Kasumi-1 (cell line): Measurements from ENCODE around the gene OR6S1.
"Not testable (repeated sequence)": the region's sequence is repeated elsewhere in the genome, so short reads cannot be mapped to it uniquely, and the experiment has no call there.

ENCODE experiments used
- DNase-seq, 2 experiments: peaks; one replicate each; lab custom pipeline; 2025; lab: John Stamatoyannopoulos, UW

The OR6S1 gene

GRCh38 chr14:20668969-20669368 lies 27.5 kb upstream of the OR6S1 start:
- DNase-seq, result no peak

GRCh38 chr14:20667957-20668356 lies 26.5 kb upstream of the OR6S1 start:
- DNase-seq, result no peak

GRCh38 chr14:20666400-20666961 lies 25.0 kb upstream of the OR6S1 start:
- not testable (repeated sequence) for DNase-seq

- peak; percentile 84 to 85 for DNase-seq
Measured at GRCh38 chr14:20662968-20663732, 21.7 kb upstream of the OR6S1 start.

GRCh38 chr14:20661197-20661596 lies 19.7 kb upstream of the OR6S1 start:
- no peak for DNase-seq

GRCh38 chr14:20659813-20660395 lies 18.4 kb upstream of the OR6S1 start:
- DNase-seq, result no peak

GRCh38 chr14:20659336-20659735 lies 17.8 kb upstream of the OR6S1 start:
- no peak for DNase-seq

- no peak for DNase-seq
Measured at GRCh38 chr14:20658246-20658645, 16.8 kb upstream of the OR6S1 start.

GRCh38 chr14:20657216-20658211 lies 16.0 kb upstream of the OR6S1 start:
- no peak for DNase-seq

GRCh38 chr14:20656274-20656673 lies 14.8 kb upstream of the OR6S1 start:
- DNase-seq, result no peak

- no peak for DNase-seq
Measured at GRCh38 chr14:20655851-20656250, 14.4 kb upstream of the OR6S1 start.

- DNase-seq, result no peak
Measured at GRCh38 chr14:20652996-20653975, 11.8 kb upstream of the OR6S1 start.

GRCh38 chr14:20645481-20645880 lies 4.0 kb upstream of the OR6S1 start:
- DNase-seq, result no peak

GRCh38 chr14:20644520-20644919 lies 3.0 kb upstream of the OR6S1 start:
- no peak for DNase-seq

- not testable (repeated sequence) for DNase-seq
Measured at GRCh38 chr14:20642755-20643154, 1.3 kb upstream of the OR6S1 start.

- DNase-seq, result no peak
Measured at GRCh38 chr14:20642182-20642581, 691 bp upstream of the OR6S1 start.

- peak; percentile 78 for DNase-seq
Measured at GRCh38 chr14:20632831-20633691, 8.4 kb downstream of the OR6S1 start.

- DNase-seq, result no peak
Measured at GRCh38 chr14:20632448-20632830, 9.1 kb downstream of the OR6S1 start.

GRCh38 chr14:20631880-20632389 lies 9.6 kb downstream of the OR6S1 start:
- DNase-seq, result peak in 1 of 2 experiments; percentile 46
